Gastrocnemius medialis (tissue), 4 donors: ENCODE data around the gene RTL1. TPM values are rescaled to one million over a fixed set of nuclear protein-coding genes. Genes with fewer than 3 reads are reported as not detected.

ENCODE experiments used
- ATAC-seq, 2 donors: fragments of 150-250 bp; one replicate each; pipeline ENCODE4 v1.9.1; 2016
- DNase-seq, 2 donors: peaks; one replicate each; pipeline ENCODE4 v3.0.0-alpha.2; 2019
- H3K27ac ChIP-seq, 4 donors: fragments of 200-600 bp; sonication (generic); 1 replicate in 1 of 4; 2 replicates in 3 of 4; pipeline ENCODE4 v1.5.1; 2016 to 2018; ENCODE audit warnings: mild to moderate bottlenecking in 2 of 4, moderate library complexity in 1 of 4
- H3K27me3 ChIP-seq, 3 donors: fragments of 200-600 bp; sonication (generic) in 2 of 3; 1 replicate in 1 of 3; 2 replicates in 2 of 3; pipeline versions ENCODE4 v1.5.1 to v1.6.0; 2016 to 2019; ENCODE audit warnings: mild to moderate bottlenecking in 1 of 3, moderate library complexity in 1 of 3
- H3K36me3 ChIP-seq, 2 donors: fragments of 200-600 bp; sonication (generic) in 1 of 2; one replicate each; pipeline ENCODE4 v1.5.1; 2017 to 2018
- H3K4me1 ChIP-seq, 2 donors: fragments of 200-600 bp; sonication (generic) in 1 of 2; one replicate each; pipeline ENCODE4 v1.5.1; 2016 to 2017; ENCODE audit warnings: mild to moderate bottlenecking in 2 of 2
- H3K4me3 ChIP-seq, 4 donors: fragments of 200-600 bp; sonication (generic) in 3 of 4; 1 replicate in 1 of 4; 2 replicates in 3 of 4; pipeline ENCODE4 v1.5.1; 2016 to 2019; ENCODE audit warnings: mild to moderate bottlenecking in 2 of 4
- H3K9me3 ChIP-seq, 3 donors: fragments of 200-600 bp; sonication (generic) in 2 of 3; 1 replicate in 1 of 3; 2 replicates in 2 of 3; pipeline ENCODE4 v1.5.1; 2016 to 2019
- CTCF ChIP-seq, 5 experiments: fragments of 450-650 bp in 3 of 5; fragments of 200-600 bp in 2 of 5; sonication (generic) in 2 of 5; IDR thresholded peaks in 4 of 5; conservative IDR thresholded peaks in 1 of 5; 1 replicate in 4 of 5; 2 replicates in 1 of 5; pipeline ENCODE4 v1.5.1; 2016 to 2019; ENCODE audit warnings: antibody characterized with exemption in 5 of 5, mild to moderate bottlenecking in 3 of 5, moderate library complexity in 3 of 5
- POLR2A ChIP-seq, 2 donors: fragments of 450-650 bp; IDR thresholded peaks; one replicate each; pipeline ENCODE4 v1.6.1; 2017; ENCODE audit warnings: antibody characterized with exemption in 2 of 2, mild to moderate bottlenecking in 2 of 2, moderate library complexity in 2 of 2
- in situ Hi-C, 4 donors: fragments of 200-750 bp; cut with MboI; loops; one replicate each; pipeline versions ENCODE4 v1.15.0 to v1.8.0; 2017; ENCODE audit warnings: low sequenced_read_pairs in 4 of 4
- intact Hi-C: fragments of 100-400 bp; cut with DNase I; formaldehyde crosslinking; loops from one replicate; pipeline ENCODE4 v1.15.1; 2023; ENCODE audit warnings: low total_unique reads
- total RNA-seq, 4 donors: library from RNA; depleted of rRNA; stranded (reverse); fragments of >200 nt; gene quantifications; one replicate each; pipeline versions ENCODE4 v1.1.0 to v1.2.3, GENCODE V29; 2016

The RTL1 gene
- total RNA-seq, 4 donors from 2014 or later, result not detected

GRCh38 chr14:100841066-100841760 lies 62.3 kb downstream of the RTL1 start:
- H3K4me1 ChIP-seq, result no peaks in the 10 kb centered on the region
- TF ChIP-seq POLR2A (IDR thresholded peaks at IDR 0.05), result no peak
- no peak for TF ChIP-seq CTCF (IDR thresholded peaks at IDR 0.05 in 4 of 5, conservative IDR thresholded peaks at IDR 0.05 in 1 of 5)
- in situ Hi-C loops, result no loop called here
- H3K9me3 ChIP-seq, result no peaks in the 10 kb centered on the region
- ATAC-seq (no peak), DNase-seq (no peak)
- no peaks in the 10 kb centered on the region for H3K36me3 ChIP-seq
- intact Hi-C loops, result no loop called here
- H3K4me3 ChIP-seq, result no peak overlapping the region
- no peak overlapping the region for H3K27ac ChIP-seq
- H3K27me3 ChIP-seq, result no peaks in the 10 kb centered on the region

GRCh38 chr14:100840286-100841065 lies 63.0 kb downstream of the RTL1 start:
- H3K9me3 ChIP-seq, result no peaks in the 10 kb centered on the region
- TF ChIP-seq POLR2A (IDR thresholded peaks at IDR 0.05), result no peak
- no peak for TF ChIP-seq CTCF (IDR thresholded peaks at IDR 0.05 in 4 of 5, conservative IDR thresholded peaks at IDR 0.05 in 1 of 5)
- no peaks in the 10 kb centered on the region for H3K27me3 ChIP-seq
- no peak overlapping the region for H3K27ac ChIP-seq
- no peak overlapping the region for H3K4me3 ChIP-seq
- ATAC-seq (no peak), DNase-seq (no peak)
- intact Hi-C loops (no loop called here), in situ Hi-C loops (no loop called here)
- H3K4me1 ChIP-seq, result no peaks in the 10 kb centered on the region
- H3K36me3 ChIP-seq, result no peaks in the 10 kb centered on the region

GRCh38 chr14:100839681-100840111 lies 63.8 kb downstream of the RTL1 start:
- intact Hi-C loops (no loop called here), in situ Hi-C loops (no loop called here)
- Histone ChIP-seq H3K4me3 (no peak overlapping the region), H3K27ac (no peak overlapping the region), H3K27me3 (no peaks in the 10 kb centered on the region), H3K4me1 (no peaks in the 10 kb centered on the region), H3K36me3 (no peaks in the 10 kb centered on the region), H3K9me3 (no peaks in the 10 kb centered on the region)
- DNase-seq (no peak), ATAC-seq (no peak)
- TF ChIP-seq POLR2A (IDR thresholded peaks at IDR 0.05) (no peak), CTCF (IDR thresholded peaks at IDR 0.05 in 4 of 5, conservative IDR thresholded peaks at IDR 0.05 in 1 of 5) (no peak)

- intact Hi-C loops, result no loop called here
- Histone ChIP-seq H3K4me1 (no peaks in the 10 kb centered on the region), H3K27me3 (no peaks in the 10 kb centered on the region), H3K4me3 (no peak overlapping the region), H3K36me3 (no peaks in the 10 kb centered on the region), H3K9me3 (no peaks in the 10 kb centered on the region), H3K27ac (no peak overlapping the region)
- TF ChIP-seq CTCF (IDR thresholded peaks at IDR 0.05 in 4 of 5, conservative IDR thresholded peaks at IDR 0.05 in 1 of 5), result no peak
- no peak for TF ChIP-seq POLR2A (IDR thresholded peaks at IDR 0.05)
- DNase-seq (no peak), ATAC-seq (no peak)
- in situ Hi-C loops, result no loop called here
Observed at GRCh38 chr14:100839315-100839585, 64.3 kb downstream of the RTL1 start.
